Stimulated activated CD8-positive, alpha-beta memory T cell treated with anti-CD3 and anti-CD28 coated beads, Interleukin-7, amount 100 ng/mL, for 48 hours (primary cell): ENCODE results near the gene PMEPA1.
A peak's percentile ranks its signal among the peaks of the same experiment; 100 is the strongest.

Experiments
- DNase-seq, 2 donors: peaks; one replicate each; pipeline ENCODE4 v3.0.0-alpha.2; 2020; ENCODE audit warnings: low read depth in 1 of 2; ENCODE audit errors: extremely low read depth in 1 of 2

PMEPA1 gene

GRCh38 chr20:57663681-57664451 is 45.9 kb downstream of the PMEPA1 start:
- DNase-seq: no peak

GRCh38 chr20:57663241-57663640 is 46.6 kb downstream of the PMEPA1 start:
- DNase-seq: no peak

- no peak for DNase-seq
Measured at GRCh38 chr20:57662456-57663240, 47.2 kb downstream of the PMEPA1 start.

GRCh38 chr20:57661746-57662455 is 47.9 kb downstream of the PMEPA1 start:
- no peak for DNase-seq

- no peak for DNase-seq
Measured at GRCh38 chr20:57660922-57661745, 48.7 kb downstream of the PMEPA1 start.

GRCh38 chr20:57660181-57660921 is 49.5 kb downstream of the PMEPA1 start:
- DNase-seq: no peak

- DNase-seq: no peak
Measured at GRCh38 chr20:57659517-57660180, 50.2 kb downstream of the PMEPA1 start.

- DNase-seq: no peak
Measured at GRCh38 chr20:57658833-57659516, 50.8 kb downstream of the PMEPA1 start.

GRCh38 chr20:57658447-57658832 is 51.4 kb downstream of the PMEPA1 start:
- DNase-seq: no peak

- peak in 1 of 2 donors; percentile 12 for DNase-seq
Measured at GRCh38 chr20:57657535-57658446, 52.0 kb downstream of the PMEPA1 start.

- no peak for DNase-seq
Measured at GRCh38 chr20:57656821-57657534, 52.8 kb downstream of the PMEPA1 start.

- DNase-seq: no peak
Measured at GRCh38 chr20:57656252-57656820, 53.5 kb downstream of the PMEPA1 start.

- no peak for DNase-seq
Measured at GRCh38 chr20:57655809-57656155, 54.0 kb downstream of the PMEPA1 start.

- DNase-seq: no peak
Measured at GRCh38 chr20:57654998-57655808, 54.6 kb downstream of the PMEPA1 start.

GRCh38 chr20:57654363-57654997 is 55.3 kb downstream of the PMEPA1 start:
- DNase-seq: peak; percentile 12 to 19

- no peak for DNase-seq
Measured at GRCh38 chr20:57653910-57654309, 55.9 kb downstream of the PMEPA1 start.
